CMK (cell line): Measurements from ENCODE around the gene MEF2D.

Experiments
- DNase-seq: peaks from one replicate; pipeline ENCODE4 v3.0.0-alpha.2; 2010; ENCODE audit warnings: low read depth

The MEF2D gene

GRCh38 chr1:156524481-156524869 is 23.9 kb upstream of the MEF2D start:
- no peak for DNase-seq

DNA sequence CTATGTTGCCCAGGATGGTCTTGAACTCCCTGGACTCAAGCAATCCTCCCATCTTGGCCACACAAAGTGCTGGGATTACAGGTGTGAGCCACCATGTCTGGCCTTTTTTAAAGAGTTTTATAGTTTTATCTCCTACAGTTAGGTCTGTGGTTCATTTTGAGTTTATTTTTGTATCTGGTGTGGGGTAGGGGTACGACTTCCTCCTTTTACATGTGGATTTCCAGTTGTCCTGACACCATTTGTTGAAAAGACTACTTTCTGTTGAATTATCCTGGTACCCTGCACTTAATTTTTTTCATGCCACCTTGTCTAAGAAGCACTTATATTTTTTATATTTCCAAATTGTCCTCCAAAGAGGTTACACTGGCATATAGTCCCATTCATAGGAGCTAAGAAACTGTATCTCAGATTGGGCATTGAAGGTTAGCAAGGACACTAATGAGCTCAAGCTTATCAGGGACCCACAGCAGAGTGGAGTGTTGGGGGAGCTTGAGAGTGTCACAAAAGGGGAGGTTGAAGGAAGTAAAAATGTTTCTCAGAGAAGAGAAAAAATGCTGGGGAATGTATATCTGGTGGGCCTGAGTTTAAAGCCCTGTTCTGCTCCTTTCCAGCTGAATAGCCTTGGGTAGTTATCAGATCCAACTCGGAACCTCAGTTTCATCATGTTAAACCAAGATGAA is 23.4 kb upstream of the MEF2D start:
- no peak for DNase-seq

GRCh38 chr1:156522443-156522970 is 21.9 kb upstream of the MEF2D start:
- no peak for DNase-seq

GRCh38 chr1:156517748-156518147 is 17.2 kb upstream of the MEF2D start:
- DNase-seq, result no peak

DNA sequence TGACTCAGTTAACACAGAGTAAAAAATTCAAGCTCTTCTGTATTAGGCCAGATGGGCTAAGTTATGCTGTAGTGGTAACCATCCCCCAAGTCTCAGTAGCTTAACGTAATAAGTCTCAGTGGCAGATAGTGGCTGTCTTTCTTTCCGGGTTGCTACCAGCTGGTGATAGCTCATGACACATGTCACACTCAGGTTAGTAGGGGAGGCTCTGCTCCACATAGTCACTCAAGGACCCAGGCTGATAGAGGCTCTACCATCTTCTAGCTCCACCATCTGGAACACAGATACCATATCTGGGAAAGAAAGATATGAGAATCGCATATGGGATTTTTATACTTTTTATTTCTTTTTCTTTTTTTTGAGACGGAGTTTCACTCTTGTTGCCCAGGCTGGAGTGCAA is 16.2 kb upstream of the MEF2D start:
- DNase-seq, result no peak

DNA sequence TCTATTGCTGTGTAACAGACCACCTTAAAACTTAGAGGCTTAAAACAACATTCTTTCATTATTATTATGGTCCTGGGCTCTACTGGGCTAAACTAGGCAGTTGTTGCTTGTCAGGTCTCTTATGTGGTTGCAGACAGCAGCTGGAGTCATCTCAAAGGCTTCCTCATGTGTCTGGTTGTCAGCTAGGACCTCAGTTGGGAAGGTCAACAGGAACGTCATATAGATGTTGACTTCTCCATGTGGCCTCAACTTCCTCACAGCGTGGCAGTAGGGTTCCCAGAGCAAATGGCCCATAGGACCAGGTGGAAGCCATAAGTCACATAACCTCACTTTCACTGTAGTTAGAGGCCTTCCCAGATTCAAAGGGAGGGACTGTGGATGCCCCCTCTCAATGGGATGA is 15.4 kb upstream of the MEF2D start:
- no peak for DNase-seq

DNA sequence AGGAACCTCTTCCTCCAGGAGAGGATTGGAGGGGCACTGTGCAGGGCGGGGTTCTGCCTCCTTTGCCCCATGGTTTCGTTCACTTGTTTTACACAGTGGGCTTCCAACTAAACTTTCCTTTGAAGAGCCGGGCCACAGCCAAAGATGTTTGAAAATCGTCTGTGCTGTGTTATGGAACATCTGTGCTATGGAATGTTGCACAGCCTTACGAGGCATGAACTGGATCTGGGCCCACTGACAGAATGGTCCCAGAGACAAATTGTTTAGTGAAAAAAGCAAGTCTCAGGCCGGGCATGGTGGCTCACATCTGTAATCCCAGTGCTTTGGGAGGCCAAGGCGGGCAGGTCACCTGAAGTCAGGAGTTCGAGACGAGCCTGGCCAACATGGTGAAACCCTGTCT is 12.6 kb upstream of the MEF2D start:
- no peak for DNase-seq

DNA sequence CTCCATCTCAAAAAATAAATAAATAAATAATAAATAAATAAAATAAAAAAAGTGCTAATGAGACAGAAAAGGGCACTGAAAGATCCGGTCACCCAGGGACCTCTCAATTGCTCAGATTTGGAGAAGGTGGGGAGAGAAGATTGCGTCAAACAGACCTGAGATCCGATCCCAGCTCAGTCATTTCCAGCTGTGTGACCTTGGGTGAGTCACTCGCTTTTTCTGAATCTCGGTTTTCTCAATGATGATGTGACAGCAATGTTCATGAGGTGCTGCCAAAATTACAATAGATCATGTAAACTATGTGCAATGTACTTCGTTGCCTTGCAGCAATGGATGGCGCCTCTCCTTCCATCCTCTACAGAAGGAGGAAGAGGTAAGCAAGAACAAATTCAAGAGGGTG is 11.1 kb upstream of the MEF2D start:
- DNase-seq, result no peak

DNA sequence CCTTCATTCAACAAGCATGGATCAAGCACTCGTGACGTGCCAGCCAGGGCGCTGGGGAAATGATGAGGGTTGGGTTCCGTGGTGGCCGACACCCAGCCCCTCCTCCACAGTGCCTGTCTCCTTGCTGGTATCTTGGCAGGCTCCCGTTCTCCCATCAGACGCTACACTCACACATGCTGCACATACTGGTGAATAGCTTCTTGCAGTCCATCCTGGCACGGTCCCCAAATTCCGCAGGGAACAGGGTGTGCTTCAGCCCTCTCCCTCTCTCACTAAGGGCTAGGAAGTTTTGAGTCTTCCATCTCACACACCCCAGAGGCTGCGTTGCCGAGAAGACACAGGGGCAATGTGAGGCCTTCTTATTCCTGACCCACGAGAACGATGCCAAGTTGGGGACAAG is 10.1 kb upstream of the MEF2D start:
- DNase-seq, result no peak

DNA sequence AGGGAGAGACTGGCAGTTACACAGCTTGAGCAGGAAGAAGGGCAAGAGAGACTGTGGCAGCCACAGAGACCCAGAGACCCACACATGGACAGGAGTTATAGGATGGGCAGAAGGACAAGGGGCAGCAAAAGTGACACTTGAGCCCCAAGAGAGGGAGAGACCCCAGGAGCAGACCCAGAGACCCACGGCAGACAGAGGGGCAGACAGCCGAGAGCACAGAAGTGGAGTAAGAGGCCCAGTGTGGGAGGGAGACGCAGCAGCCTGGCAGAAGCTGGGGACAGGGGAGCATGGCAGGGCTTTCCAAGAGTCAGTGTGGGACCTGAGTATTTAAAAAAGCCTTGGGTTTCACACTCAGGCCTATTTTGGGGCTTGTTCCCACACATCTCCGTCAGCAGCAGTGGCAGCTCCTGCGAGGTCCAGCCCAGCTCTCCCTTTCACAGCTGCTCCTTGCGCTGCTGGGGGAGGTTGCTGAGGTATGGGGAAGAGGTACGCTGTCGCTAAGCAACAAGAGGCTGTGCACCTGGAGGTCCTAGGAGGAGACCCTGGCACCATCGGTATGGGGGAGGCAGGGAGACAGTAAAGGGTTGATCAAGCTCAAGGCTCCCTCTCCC is 9.0 kb upstream of the MEF2D start:
- no peak for DNase-seq

- no peak for DNase-seq
Measured at GRCh38 chr1:156508955-156509234, 8.3 kb upstream of the MEF2D start.

DNA sequence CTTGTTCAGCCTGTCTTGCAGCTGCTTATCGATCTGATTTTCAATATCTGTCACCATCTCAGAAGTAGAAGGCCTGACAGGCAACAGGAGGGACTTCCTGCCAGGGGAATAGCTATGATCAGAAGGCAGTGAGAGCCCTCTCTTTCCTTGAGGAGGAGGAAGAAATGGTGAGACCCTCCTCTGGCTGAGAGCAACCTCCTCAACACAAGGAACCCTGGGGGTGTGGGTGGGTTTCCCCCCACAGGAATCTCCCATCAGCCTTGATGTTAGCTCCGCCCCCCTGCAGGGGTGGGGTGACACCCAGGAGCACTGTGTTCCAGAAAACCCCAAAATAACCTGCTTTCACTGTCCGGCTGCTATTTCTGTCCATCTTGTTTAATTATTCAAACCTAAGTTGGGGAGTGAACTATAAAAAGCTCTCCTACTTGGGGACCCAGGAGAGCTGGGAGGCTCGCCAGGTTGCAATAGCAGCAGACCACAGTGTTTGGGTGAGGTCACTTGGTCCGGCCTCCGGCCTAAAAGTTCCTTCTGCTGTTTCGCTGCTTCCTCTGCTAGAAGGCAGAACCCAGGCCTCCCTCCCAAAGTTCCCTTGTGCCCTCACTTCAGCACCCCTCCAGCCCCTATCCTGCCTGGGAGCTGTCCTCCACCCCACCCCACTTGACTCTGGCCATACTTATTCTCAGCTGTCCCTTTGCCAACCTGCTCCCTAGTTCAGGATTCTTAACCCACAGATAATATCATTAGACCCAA is 7.8 kb upstream of the MEF2D start:
- no peak for DNase-seq

DNA sequence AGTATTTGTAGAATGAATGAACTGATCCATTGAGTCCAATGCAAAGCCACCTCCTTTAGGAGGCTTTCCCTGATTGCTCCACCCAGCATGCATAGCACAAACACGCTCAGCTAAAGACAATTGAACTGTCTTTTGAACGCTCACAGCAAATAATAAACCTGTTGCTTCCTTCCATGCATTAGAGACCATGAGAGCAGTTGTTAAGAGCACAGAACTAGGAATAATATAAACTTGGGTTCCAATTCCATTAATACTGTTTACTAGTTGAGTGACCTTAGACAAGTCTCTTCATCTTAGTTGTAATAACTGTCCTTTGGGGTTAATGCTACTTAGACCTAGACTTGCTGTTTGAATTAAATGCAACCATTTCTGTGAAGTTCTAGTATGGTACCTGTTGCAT is 5.9 kb upstream of the MEF2D start:
- DNase-seq, result no peak

DNA sequence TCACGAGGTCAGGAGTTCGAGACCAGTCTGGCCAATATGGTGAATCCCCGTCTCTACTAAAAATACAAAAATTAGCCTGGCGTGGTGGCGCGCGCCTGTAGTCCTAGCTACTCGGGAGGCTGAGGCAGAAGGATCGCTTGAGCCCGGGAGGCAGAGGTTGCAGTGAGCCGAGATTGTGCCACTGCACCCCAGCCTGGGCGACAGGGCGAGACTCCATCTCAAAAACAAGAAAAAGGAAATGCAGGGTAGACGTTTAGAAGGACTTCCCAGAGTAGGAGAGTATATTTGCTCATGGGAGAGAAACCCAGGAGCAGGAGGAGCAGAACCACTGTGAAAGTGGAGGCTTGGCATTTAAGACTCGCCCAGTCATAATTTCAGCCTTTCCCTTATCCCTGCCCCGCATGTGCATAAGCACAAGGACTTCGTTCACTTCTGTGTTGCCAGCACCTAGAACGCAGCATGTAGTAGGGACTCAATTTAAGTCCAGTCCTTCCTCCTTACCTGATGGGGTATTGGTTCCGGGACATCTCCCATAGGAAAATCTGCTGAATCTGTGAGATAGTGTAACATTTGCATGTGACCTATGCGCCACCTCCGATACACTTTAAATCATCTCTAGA is 5.2 kb upstream of the MEF2D start:
- no peak for DNase-seq

- DNase-seq, result peak; percentile 99
Measured at GRCh38 chr1:156504821-156505678, 4.5 kb upstream of the MEF2D start.

DNA sequence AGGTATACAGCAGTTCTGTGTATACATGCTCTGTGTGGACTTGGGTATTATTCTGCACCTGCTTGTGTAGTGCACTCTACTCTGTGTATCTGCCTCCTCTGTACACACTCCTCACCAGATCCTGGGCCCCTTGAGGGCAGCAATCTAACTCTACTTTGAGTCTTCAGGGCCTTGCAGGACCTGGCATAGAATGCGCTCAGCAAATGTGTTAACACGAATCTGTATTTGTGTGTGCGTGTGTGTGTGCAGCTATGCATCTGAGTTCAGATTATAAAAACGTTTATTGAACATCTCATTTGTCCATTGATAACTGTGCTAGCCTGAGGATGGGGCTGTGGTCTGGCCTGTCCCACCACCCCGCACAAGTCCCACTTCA is 3.9 kb upstream of the MEF2D start:
- no peak for DNase-seq

- DNase-seq, result no peak
Measured at GRCh38 chr1:156503698-156504437, 3.3 kb upstream of the MEF2D start.

GRCh38 chr1:156502894-156503697 is 2.5 kb upstream of the MEF2D start:
- DNase-seq, result no peak

DNA sequence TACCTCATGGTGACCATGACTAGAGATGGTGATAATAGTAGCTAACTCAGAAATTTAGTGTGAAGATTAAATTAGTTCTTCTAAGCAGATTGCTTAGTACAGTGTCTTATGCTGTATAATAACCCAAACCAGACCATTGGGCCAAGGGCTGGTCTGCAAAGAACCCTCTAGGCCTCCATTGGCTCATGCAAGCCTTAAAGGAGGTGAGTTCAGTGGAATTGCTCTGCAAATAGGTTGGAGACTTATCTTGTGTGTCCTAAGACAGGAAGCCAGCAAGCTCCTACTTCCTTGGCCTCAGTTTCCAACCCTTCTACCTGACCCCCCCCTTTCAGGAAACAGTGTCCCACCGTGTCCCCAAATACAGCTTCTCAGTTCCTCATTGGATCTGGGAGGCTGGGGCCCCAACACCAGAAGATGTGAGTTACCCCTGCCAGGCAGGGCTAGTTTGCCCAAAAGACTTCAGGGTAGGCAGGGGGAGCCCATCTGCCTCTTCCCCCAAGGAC is 1.9 kb upstream of the MEF2D start:
- no peak for DNase-seq

DNA sequence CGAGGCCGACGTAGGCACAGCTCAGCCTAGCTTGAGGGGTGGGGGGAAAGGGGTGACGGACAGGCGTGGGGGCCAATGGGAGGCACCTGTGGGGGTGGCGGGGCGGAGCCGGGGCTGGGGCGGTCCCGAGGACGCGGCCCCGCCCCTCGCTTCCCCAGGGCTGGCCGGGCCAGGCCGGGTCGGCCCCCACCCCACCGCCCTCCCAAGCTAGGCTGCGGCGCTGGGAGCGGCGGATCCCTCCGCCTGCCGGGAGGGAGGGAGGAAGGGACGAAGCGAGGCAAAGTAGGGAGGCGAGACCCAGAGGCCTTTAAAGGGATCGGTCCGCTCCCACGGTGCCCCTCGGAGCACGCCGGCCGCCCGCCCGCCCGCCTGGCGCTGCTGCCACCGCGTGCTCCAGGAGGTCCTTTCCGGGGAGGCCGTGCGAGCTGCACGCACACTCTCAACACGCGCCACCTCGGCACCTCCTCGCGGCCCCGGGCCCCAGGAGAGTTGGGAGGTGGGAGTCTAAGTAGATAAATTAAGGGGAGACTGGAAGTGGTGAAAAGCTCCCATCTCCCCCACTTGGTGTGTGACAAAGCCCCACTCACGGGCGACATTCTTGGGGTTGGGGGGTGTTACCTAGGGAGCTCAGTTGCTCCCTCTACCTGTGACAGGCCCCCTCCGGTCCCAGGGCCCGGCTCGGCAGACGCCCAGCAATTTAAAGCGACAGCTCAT is 375 bp upstream of the MEF2D start:
- DNase-seq, result peak; percentile 93
